Tongue (tissue), 2 donors: Measurements from ENCODE around the gene HSD11B2. TPM values are rescaled to one million over a fixed set of nuclear protein-coding genes. Genes with fewer than 3 reads are reported as not detected.

Experiments used
- DNase-seq: peaks from one replicate; pipeline ENCODE4 v3.0.0-alpha.2; 2015
- total RNA-seq: library from RNA; depleted of rRNA; stranded (reverse); fragments of >200 nt; gene quantifications from one replicate; pipeline ENCODE4 v1.2.3, GENCODE V29; 2014

HSD11B2 gene
- total RNA-seq = 7.8 TPM

DNA sequence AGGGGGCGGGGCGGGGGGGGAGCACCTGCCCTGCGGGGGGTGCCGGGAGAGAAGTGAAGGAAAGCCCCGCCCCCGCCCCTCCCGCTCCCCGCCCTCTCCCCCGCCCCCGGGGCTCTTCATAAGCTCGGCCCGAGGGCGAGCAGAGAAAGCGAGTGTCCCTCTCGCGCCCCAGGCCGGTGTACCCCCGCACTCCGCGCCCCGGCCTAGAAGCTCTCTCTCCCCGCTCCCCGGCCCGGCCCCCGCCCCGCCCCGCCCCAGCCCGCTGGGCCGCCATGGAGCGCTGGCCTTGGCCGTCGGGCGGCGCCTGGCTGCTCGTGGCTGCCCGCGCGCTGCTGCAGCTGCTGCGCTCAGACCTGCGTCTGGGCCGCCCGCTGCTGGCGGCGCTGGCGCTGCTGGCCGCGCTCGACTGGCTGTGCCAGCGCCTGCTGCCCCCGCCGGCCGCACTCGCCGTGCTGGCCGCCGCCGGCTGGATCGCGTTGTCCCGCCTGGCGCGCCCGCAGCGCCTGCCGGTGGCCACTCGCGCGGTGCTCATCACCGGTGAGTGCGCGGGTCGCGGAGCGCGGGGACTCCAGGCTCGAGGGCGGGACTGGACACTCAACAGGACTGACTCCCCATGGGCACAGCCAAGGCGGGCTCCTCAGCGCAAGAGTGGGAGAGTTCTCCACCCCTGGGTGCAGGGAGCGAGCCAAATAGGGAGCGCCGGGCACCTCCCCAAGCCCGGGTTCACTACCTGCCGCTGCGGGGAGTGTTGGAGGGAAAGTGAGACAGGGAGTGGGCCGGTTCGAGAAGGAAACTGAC lies at the start of gene HSD11B2:
TSS of gene HSD11B2 (plus strand) at position 145 of the 798 bp plus-strand sequence. CDS start at position 273, 128 bp downstream.
- DNase-seq = peak; percentile 78

DNA sequence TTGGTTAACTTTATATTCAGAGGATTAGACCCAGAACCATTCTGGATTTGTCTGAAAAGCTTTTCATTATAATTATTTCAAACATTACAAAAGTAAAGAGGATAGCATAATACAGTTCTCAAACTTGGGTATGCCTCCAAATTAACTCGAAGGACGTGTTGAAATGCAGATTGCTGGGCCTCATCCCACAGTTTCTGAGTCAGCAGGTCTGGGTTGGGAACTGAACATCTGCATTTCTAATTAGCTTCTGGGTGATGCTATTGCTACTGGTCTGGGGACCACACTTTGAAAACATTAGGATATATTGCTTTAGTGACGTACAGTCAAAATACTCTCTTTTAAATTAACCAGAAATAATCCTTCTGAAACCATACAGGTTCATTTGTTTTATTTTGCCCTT lies 47.6 kb upstream of the HSD11B2 start:
- DNase-seq = no peak

DNA sequence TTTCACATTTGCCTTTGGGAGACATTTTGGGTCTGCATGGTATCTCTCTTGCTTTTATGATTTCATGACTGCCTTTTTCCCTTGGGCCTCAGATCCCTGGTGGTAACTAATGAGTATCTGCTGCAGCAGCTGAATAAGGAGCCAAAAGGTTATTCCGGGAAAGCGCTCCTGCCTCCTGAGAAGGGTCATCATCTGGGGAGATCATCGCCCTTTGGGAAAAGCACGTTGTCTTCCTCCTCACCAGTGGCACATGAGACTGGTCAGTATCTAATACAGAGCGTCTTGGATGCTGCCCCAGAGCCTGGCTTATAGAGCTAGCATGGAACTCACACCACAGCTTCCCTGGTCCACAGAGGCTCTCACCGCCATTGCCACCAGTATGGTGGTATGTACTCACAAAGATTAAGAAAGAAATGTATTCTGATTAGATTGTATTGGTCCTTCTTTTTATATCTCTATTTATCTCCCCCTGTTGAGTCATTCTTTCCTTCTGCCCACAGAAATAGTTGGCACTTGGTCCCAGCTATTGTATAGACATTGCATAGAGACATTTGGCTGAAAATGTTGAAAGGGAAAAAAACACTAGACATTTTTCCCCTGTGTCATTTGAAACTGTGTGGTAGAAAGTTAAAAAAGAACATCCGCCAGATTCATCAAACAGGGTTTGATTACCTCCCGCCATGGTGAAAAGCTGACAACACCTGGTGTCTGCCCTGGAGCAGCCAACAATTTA lies 46.0 kb upstream of the HSD11B2 start:
- no peak for DNase-seq

DNA sequence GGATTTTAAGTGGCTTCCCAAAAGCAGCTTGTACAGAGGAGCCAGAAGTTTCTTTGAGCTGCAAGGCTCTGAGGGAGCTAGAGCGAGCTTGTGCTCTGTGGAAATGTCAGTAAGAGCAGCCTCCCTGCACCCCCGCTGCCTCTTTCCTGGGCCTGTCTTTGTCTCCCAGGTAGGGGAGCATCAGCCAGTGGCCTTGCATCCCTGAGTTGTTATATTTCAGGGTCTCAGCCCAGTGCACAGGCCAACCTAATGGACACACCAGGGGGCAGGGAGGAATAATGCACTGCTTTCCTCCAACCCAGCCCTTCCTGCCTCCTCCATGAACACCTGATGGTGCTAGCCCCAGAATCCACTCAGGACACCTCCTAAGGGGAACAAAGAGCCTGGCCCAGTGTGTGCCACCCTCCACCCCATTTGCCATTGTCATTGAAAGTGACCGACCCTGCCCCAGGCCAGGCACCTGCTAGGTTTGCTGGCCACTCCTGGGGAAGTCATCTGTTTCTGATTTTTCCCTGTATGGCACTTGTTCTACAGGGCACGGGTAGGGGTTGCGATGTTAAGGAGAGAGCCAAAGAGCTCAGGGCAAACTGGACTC lies 44.0 kb upstream of the HSD11B2 start:
- no peak for DNase-seq

DNA sequence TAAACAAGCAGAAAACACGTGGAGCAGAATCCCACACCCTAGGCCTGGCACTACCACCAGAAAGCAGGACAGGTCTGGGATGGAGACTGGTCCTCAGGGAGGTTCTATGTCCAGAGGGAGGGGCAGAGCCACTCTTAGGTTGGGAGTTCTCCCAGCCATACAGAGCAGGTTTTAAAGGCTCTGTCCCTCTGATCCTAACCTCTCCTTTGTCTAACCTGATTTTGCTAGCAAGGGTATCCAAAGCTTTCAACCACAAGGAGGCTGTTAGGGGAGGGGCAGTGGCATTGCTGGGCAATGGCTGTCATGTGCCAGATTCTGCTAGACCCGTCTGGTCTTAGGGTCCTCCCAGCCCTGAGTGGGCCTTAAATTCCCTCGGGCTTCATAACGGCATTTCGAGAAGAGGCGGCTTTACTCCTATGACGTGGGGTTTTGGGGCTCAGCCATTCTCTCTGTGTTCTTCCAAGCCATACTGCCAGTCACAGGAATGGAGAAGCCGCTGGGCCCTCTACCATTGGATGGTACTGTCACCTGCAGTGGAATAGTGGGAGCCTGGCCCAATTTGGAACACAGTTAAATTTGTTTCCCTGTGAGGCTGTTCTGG lies 43.3 kb upstream of the HSD11B2 start:
- no peak for DNase-seq

DNA sequence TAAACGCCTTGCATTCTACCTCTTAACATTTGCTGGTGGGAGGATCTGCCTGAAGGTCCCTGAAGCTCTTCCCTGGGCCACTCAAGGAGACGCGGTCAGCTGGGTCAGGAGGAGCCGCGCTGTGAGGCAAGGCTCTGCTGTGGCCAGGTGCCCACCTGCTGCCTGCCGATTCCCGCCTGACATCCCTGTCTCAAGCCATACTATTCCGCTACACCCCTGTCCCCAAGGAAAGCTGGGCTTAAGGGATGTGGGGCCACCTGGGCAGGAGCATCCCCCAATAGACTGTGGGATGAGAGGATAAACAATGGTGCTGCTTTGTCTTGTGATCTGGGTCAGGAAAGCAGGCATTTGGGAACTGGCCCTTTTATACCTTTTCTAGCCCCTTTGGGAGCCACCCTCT lies 42.7 kb upstream of the HSD11B2 start:
- no peak for DNase-seq

DNA sequence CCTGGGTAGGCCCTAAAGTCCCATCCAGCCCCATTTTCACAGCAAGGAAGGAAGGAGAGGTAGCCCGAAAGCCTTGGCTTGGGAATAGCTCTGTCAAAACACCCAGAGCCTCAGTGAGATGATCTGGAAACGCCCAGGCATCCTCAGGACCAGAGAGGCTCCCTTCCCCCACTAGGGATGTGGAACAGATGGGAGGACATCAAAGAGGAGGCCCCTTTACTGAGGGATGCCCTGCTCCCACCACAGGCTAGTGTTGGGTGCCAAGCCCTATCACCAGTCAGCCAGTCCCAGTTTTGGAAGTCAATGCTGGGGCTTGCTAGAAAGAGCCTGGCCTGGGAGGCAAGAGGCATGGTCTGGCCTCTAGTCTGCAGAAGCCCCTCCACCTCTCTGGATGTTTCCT lies 42.3 kb upstream of the HSD11B2 start:
- no peak for DNase-seq

DNA sequence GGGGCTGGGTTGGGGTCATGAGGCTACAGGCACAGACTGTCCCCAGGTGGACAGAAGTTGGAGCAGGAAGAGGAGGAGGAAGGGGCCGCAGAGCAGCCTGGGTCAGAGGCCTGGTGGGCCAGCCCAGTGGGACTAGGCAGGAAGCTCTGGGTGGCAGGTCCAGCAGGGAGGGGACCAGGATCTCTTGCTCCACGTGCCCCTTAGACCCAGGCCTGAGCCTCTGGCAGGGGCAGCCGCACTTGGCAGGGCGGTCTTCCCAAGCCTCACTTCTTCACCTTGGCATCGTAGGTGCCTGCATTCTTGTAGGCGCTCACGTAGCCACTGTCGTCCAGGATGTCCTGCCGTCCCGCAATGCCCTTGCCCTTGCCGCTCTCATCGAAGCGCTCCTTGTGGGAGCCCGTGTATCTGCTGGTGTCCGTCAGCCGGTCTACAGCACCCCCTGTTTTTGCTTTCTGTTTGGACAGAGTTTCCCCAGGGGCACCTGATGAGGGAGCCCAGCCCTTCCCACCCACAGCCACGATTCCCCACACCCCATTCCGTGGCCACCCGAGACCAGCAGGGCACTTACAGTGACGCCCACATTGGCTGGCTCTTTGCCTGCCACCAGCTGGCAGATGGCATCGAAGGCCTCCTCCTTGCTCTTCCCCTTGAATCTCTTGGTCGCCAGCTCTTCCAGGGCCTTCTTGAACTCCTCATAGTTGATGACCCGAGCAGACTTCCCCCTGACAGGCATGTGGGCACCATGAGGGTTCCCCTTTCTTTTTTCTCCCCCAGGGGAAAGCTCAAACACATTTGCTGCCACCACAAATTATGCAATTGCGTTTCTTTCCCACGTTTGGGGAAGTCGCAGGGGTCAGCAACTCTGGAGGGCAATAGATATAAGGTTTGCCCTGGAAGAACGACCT lies 40.8 kb upstream of the HSD11B2 start:
- peak; percentile 68 for DNase-seq

DNA sequence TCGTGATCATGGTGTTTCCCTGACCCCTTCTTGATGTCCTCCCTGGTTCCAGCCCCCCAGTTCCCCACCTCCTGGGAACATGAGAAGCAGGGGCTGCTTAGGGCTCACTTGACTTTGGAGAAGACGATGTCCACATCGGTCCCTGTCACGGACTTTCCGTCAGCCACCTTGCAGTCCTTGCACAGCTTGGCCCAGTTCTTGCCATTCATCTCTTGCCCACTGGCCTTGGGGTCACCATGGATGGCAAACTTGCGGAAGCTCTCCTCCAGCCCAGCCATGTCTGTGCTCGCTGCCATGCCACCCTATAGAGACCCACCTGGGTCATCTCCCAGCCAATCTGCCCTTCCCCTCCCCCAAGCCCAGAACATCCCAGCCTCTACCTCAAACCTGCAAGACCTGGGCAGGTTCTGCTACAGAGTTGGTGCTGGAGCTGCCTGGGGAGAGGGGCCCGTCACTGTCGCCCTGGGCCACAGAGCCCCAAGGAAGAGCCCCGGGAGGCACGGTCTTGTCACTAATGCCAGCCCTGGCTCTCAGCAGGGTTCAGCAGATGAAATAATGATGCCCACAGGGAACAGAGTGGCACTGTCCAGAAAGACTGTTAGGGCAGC lies 40.0 kb upstream of the HSD11B2 start:
- no peak for DNase-seq

DNA sequence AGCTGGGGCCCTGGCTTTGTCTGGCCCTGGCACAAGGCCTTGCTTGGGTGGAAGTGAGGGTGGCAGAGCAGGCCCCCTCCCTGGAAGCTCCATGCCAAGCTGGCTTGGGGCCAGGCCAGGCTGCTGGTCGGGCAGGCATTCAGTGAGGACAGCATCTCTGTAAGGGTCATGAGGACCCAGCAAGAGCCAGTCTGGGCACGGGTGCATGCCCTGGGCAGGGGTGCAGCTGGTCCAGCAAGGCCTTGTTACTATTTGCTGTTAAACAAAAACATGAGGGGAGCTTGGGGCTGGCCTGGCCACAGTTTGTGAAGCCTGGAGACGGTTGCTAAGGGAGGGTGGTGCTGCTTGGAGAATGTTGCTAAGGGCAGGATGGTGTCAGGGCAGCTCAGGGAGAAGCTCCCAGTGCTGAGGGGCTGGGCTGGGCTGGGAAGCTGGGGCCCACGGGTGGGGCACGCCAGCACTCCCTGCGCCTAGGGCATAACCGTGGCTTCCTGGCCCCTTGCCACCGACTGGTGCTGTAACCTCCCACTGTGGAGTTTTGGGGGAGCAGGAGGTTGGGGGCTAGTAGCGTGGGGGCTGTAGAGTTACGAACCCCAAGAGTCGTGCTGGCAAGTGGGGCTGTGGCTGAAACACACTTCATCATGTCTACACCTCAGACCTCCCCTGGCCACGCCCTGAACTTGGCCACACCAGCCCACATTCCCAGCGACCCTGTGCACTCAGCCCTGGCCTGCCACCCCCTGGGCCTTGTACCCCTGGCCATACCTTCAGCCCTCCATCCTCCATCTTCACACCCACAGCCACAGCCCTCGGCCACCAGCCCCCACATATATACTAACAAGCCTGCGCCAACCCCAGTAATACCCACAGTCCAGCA lies 39.3 kb upstream of the HSD11B2 start:
- DNase-seq = peak; percentile 86

DNA sequence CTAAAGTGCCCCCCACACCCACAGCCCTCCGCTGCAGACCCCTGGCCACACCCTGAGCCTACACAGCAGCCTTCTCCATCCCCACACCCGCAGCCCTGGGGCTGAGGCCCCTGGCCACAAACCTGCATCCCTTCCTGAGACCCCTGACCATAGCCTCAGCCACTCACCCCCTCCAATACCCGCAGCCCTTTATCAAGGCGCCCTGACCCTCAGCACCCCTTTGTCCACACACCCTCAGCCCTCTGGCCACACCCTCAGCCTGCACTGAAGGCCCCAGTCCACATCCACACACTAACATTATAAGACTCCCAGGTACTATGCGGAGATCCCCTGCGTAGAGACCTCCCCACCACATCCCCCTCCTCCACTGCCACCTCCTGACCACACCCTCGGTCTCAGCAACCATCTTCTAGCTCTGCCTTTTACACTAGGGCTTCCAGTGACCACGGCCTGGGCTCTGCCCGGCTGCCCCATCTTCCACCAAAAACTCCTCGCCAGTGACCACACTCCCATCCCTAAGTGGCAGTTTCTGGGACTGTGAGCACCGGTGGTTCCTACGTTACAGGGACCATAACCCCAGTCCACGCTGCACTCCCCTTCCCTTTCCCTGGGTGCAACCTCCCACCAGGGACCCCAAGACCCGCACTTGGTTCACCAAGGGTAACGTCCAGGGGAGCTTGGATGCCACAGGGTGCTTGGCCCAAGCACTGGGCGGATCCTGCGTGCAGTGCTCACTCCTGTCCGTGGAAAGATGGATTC lies 38.4 kb upstream of the HSD11B2 start:
- DNase-seq = no peak

DNA sequence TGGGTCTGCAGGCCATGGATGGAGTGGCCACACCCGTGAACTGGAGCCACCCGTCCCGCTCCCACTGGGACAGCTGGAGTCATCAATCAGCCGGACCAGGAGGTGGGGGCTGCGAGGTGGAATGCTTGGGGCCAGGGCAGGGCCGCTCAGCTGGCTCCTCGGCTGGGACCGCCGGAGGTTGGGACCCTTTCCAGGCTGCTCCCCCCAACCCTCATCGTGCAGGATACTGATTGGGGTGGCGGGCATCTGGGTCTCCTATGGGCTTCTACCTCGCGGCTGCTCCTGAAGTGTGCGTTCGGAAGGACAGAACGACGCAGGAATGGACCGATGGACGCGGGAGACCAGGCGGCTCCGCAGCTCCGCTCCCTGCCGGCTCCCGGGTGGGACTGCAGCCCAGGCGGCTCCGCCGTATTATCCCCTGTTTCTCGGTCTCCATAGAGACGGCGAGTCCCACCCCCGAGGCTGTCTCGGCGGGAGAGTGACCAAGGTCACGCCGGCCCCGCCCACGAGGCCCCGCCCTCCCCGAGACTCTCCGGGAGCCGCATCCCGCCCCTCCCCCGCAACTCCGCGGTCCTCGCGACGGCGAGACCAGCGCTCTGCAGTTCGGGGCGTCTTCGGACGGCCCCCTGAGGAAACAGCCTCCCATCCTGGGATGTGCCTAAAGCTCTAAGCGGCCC lies 37.7 kb upstream of the HSD11B2 start, which contains the start of gene TPPP3:
TSS of gene TPPP3 (minus strand) at position 388 of the 677 bp plus-strand sequence. CDS start 2,387 bp downstream, outside the sequence.
- DNase-seq = peak; percentile 96

DNA sequence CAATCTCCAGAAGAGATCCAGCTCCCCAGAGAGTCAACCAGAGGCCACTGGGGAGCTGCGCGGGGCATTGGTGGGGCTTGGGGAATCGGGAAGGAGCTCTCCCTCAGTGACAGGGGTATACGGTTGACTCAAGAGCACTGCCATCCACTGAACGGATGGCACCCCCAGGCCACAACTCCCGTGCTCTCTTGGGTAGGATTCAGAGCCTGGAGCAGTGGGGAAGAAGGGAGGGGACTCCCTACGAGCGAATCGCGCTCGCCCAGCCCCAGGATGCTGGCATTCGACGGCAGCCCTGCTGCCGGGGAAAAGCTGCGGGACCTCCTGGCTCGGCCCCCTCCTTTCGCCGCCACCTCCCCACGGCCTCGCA lies 37.1 kb upstream of the HSD11B2 start:
- DNase-seq = no peak

DNA sequence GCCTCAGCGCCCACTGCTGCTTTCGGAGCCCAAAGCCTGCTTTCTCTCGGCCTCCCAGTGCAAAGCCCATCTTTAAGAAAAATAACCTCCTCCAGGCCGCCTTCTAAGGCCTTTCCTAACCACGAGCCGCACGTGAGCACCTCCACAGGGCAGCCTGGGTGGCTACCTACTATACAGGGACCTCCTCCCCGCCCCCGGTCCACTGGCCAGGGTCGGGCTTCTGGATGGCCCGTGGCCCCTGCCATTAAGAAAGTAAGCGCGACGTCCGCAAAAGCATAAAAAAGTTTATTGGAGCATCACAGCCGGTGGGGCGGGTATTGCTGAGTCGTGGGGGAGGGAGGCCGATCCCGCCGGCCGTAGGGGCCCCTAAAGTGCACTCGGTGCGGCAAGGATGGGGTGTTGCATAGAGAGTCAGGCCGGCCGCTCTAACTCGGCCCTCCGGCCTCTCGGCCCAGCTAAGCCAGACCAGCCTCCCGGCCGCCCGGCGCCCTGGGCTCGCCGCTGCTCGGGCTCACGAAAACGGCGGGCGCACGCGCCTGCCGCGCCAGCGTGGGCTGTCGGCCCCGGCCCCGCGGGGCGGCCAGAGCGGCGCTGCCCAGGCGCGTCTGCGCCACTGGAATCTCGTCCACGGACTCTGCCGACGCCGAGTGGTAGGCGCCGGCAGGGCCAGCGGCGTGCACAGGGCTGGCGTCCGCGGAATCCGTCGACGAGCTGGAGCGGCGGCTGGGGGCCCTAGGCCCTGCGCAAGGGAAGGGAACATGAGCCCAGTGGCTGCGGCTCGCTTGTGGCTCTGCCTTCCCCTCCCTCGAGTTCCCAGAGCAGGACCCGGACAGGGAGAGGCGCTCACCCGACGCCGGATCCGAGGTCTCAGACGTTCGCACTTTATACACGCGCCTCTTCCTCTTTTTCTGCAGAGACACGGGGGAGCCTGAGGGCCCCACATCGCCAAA lies 36.5 kb upstream of the HSD11B2 start:
- DNase-seq = peak; percentile 53

DNA sequence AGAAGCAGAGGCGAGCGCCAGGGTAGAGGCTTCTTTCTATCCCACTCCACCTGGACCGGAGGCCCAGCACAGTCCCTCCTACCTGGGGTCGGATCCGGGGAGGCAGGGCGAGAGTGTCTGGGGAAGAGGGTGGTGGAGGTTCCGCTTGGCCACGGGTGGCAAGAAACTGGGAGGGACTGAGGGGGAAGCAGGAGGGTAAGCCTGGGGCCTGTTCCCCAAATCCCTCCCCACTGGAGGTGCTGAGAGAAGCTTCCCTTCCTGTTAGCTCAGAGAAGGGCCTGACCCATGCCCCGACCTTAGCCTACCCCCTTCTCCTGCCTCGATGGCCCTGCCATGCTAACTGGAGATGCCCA lies 35.8 kb upstream of the HSD11B2 start:
- DNase-seq = no peak

DNA sequence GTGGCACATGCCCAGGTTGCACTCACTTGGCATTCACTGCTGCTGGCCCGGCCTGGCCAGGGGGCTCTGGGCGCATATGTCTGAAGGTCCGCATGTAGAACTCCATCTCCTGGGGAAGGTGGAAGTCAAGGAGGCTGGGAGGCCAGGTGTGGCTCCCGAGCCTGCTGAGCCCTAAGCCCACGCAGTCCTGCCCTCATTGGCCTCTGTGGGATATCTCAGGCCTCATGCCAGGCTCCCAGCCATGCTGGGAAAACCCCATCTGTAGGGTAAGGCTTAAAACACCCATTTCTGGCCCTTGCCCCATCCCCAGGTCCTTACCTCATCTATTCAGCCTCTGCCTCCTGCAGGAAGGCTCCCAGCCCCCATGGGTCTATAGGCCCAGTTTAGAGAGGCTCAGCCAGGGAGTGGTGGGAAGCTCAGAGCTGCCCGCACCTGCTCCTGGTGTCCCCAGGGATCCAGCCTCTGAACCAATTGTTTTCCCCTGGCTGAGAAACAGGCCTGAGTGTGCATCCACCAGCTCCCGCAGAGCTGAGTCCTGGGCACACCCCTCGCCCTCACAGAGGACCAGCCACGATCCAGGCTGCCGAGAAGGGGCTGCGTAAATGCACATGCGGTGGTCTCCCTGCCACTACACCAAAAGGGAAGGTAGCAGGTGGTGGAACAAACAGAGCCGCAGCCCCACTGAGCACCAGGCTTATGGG lies 35.3 kb upstream of the HSD11B2 start:
- peak; percentile 74 for DNase-seq
